ENCODE measurements around the gene FGF18. TPM values are rescaled to one million over a fixed set of nuclear protein-coding genes. Genes with fewer than 3 reads are reported as not detected.

The FGF18 gene
- total RNA-seq, 1 donor from 2014 or later = 0.33 TPM

DNA sequence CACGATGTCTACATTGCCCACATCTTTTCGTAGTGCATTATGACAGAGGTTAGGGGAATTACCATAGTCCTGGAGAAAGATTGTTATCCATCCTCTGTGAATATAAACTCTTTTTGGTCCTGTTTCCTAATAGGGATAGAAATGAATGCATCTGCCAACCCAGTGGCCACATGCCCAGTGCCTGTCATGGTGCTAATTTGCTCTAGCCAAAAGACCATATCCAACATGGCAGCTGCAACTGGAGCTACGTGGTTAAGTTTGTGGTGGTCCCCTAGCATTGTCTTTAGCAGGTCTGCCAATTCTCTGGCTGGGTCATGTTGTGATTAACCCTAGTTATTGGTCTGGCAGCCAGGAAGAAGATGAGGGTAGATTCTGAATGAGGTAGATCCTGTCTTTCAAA lies 87.5 kb downstream of the FGF18 start:
- no peak overlapping the region for H3K4me3 Mint-ChIP-seq
- H3K9me3 Mint-ChIP-seq = no peaks in the 10 kb centered on the region
- intact Hi-C loops (cut with micrococcal nuclease) = no loop called here
- no peak for DNase-seq
- H3K27me3 Mint-ChIP-seq = peaks cover 3% of the 10 kb centered on the region
- H3K27ac Mint-ChIP-seq = no peak overlapping the region
- no peaks in the 10 kb centered on the region for H3K36me3 Mint-ChIP-seq (ENCODE audit: low read depth)
- H3K4me1 Mint-ChIP-seq = no peaks in the 10 kb centered on the region

Other genes starting within 250 kb of the FGF18 start
- gene TLX3, start 110.4 kb upstream of the FGF18 start, total RNA-seq = not detected in 2 replicates
- gene NPM1, start 31.8 kb upstream of the FGF18 start, total RNA-seq = 3,066 and 3,162 TPM in 2 replicates

Measured in activated CD4-positive, alpha-beta T cell treated with anti-CD3 and anti-CD28 coated beads, Interleukin-2, amount 10 ng/mL, durations not matched to agents 24 days and 14 days (primary cell).